H1 (cell line): ENCODE measurements around the gene PDE4D. TPM values are rescaled to one million over a fixed set of nuclear protein-coding genes. Genes with fewer than 3 reads are reported as not detected.

Source experiments
- E2F6 ChIP-seq: IDR thresholded peaks from 2 replicates; pipeline ENCODE4 v1.6.1; 2012; ENCODE audit warnings: inconsistent platforms
- KDM4A ChIP-seq: IDR thresholded peaks from one replicate; pipeline ENCODE4 v1.7.1; 2012; ENCODE audit warnings: low read depth, mild to moderate bottlenecking, moderate library complexity, low read length, inconsistent platforms; ENCODE audit not compliant: severe bottlenecking
- KDM5A ChIP-seq: fragments of 200-600 bp; IDR thresholded peaks from 2 replicates; pipeline ENCODE4 v1.7.1; 2012; ENCODE audit warnings: mild to moderate bottlenecking, low read length, inconsistent platforms, mixed read lengths
- POLR2AphosphoS5 ChIP-seq: IDR thresholded peaks from 2 replicates; pipeline ENCODE4 v1.6.1; 2011; ENCODE audit warnings: low read depth, low read length
- SRF ChIP-seq: IDR thresholded peaks from 2 replicates; pipeline ENCODE4 v1.6.1; 2011; ENCODE audit warnings: mild to moderate bottlenecking, low read depth, low read length, moderate library complexity
- polyA plus RNA-seq, 7 experiments: library from polyadenylated mRNA; depleted of rRNA in 3 of 7; stranded (reverse) in 5 of 7; unstranded in 2 of 7; fragments of >200 nt in 5 of 7; fragments of 200-250 nt in 2 of 7; gene quantifications; 1 replicate in 5 of 7; 2 replicates in 1 of 7; 4 replicates in 1 of 7; pipeline versions ENCODE4 v1.2.1 to v1.2.3, GENCODE V29; 2011 to 2013; ENCODE audit warnings: missing spikeins in 2 of 7, mixed read lengths in 2 of 7
- total RNA-seq: library from RNA; stranded (reverse); fragmentation: NEBNext Ultra II Directional; extraction: Animal tissue kit (Norgen Biotek cat#: 25700); gene quantifications from 2 replicates; pipeline ENCODE4 v1.2.1, GENCODE V29; 2021

The PDE4D gene
- total and polyA plus RNA-seq, 2 of the 8 experiments (the other 6 are each of a cell fraction or from before 2014, with no cell fraction given): 2.3 to 3.7 TPM

- no peak for TF ChIP-seq KDM5A
- TF ChIP-seq KDM4A: no peak
- no peak for TF ChIP-seq E2F6
- TF ChIP-seq POLR2AphosphoS5: no peak
- no peak for TF ChIP-seq SRF
Measured at GRCh38 chr5:59583151-59583809, 310.2 kb downstream of the PDE4D start (continued).
